Upper lobe of left lung (tissue), 6 donors: Measurements from ENCODE around the gene ZBTB8OS. TPM values are rescaled to one million over a fixed set of nuclear protein-coding genes. Genes with fewer than 3 reads are reported as not detected.
A peak's percentile ranks its signal among the peaks of the same experiment; 100 is the strongest.
"Not testable (repeated sequence)": the region's sequence is repeated elsewhere in the genome, so short reads cannot be mapped to it uniquely, and the experiment has no call there.

Experiments
- ATAC-seq, 2 donors: fragments of 200-7000 bp; cut with Tn5 transposase; one replicate each; pipeline ENCODE4 v1.9.1; 2022; ENCODE audit warnings: mild to moderate bottlenecking in 2 of 2, moderate library complexity in 2 of 2; ENCODE audit not compliant: low FRiP score in 2 of 2
- DNase-seq, 2 donors: peaks; one replicate each; pipeline ENCODE4 v3.0.0-alpha.2; 2019 to 2020
- H3K27ac ChIP-seq, 4 donors: fragments of 200-600 bp; sonication (generic); one replicate each; pipeline ENCODE4 v1.5.1; 2016 to 2019
- H3K27me3 ChIP-seq, 4 donors: fragments of 200-600 bp; sonication (generic); one replicate each; pipeline ENCODE4 v1.5.1; 2017 to 2019
- H3K36me3 ChIP-seq, 4 donors: fragments of 200-600 bp; sonication (generic); one replicate each; pipeline ENCODE4 v1.5.1; 2016 to 2019
- H3K4me1 ChIP-seq, 4 donors: fragments of 200-600 bp; sonication (generic); one replicate each; pipeline ENCODE4 v1.5.1; 2018 to 2019
- H3K4me3 ChIP-seq, 4 donors: fragments of 200-600 bp; sonication (generic); one replicate each; pipeline ENCODE4 v1.5.1; 2017 to 2019; ENCODE audit warnings: mild to moderate bottlenecking in 2 of 4, moderate library complexity in 1 of 4
- H3K9me3 ChIP-seq, 4 donors: fragments of 200-600 bp; sonication (generic); one replicate each; pipeline ENCODE4 v1.5.1; 2018 to 2019
- CTCF ChIP-seq, 6 experiments: fragments of 450-650 bp in 4 of 6; fragments of 200-600 bp in 2 of 6; sonication (generic) in 2 of 6; IDR thresholded peaks; one replicate each; pipeline ENCODE4 v1.5.1; 2016 to 2019; ENCODE audit warnings: antibody characterized with exemption in 6 of 6
- EP300 ChIP-seq, 4 donors: sonication (generic); formaldehyde crosslinking; IDR thresholded peaks; one replicate each; pipeline ENCODE4 v1.5.1; 2017; ENCODE audit warnings: antibody characterized with exemption in 4 of 4, control low read depth in 2 of 4
- POLR2A ChIP-seq, 4 donors: fragments of 450-650 bp; IDR thresholded peaks; one replicate each; pipeline ENCODE4 v1.5.1; 2016 to 2017; ENCODE audit warnings: antibody characterized with exemption in 4 of 4, mild to moderate bottlenecking in 2 of 4
- POLR2AphosphoS5 ChIP-seq, 2 donors: sonication (generic); formaldehyde crosslinking; IDR thresholded peaks; one replicate each; pipeline ENCODE4 v1.5.1; 2017; ENCODE audit warnings: antibody characterized with exemption in 2 of 2
- WGBS, 2 donors: methylation state at CpG; one replicate each; pipeline ENCODE4 v1.1.5; 2017 to 2018; 5-methylcytosine and 5-hydroxymethylcytosine counted together
- total RNA-seq, 6 donors: library from RNA; depleted of rRNA in 4 of 6; stranded (reverse); fragments of >200 nt in 4 of 6; gene quantifications; one replicate each; pipeline versions ENCODE4 v1.1.0 to v1.2.1, GENCODE V29; 2016 to 2021
- donor health status: DM: no; HTN: no; CAD: no; lungs with moderate emphysema.
- donor health status: DM: no; HTN: yes; CAD: no; lungs with severe emphysema.

ZBTB8OS gene
- total RNA-seq, 6 donors from 2014 or later: 24.4 to 43.9 (median 37.3) TPM

GRCh38 chr1:32651461-32652073, 1.2 kb upstream of the ZBTB8OS start:
- WGBS, 2 donors: 1% methylated on average over 11 to 43 of the region's 43 CpGs
- ATAC-seq (peak; percentile 11 to 37), DNase-seq (no peak)
- Histone ChIP-seq H3K27ac (peak overlapping the region; percentile 97 to 99 (median 98)), H3K4me1 (peaks cover 32 to 65% (median 53%) of the 10 kb centered on the region in 4 donors), H3K27me3 (no peaks in the 10 kb centered on the region), H3K36me3 (peaks cover 2 to 41% (median 13%) of the 10 kb centered on the region in 4 donors), H3K9me3 (no peaks in the 10 kb centered on the region), H3K4me3 (peak overlapping the region; percentile 64 to 95 (median 70))
- TF ChIP-seq EP300 (IDR thresholded peaks at IDR 0.05) (no peak), CTCF (IDR thresholded peaks at IDR 0.05) (no peak), POLR2AphosphoS5 (IDR thresholded peaks at IDR 0.05) (no peak), POLR2A (IDR thresholded peaks at IDR 0.05) (no peak)

- Histone ChIP-seq H3K9me3 (no peaks in the 10 kb centered on the region), H3K36me3 (peaks cover 0 to 39% (median 10%) of the 10 kb centered on the region in 4 donors), H3K4me1 (peaks cover 32 to 61% (median 50%) of the 10 kb centered on the region in 4 donors), H3K27ac (peak within 1 kb of the TSS; percentile 97 to 99 (median 98)), H3K4me3 (peak within 1 kb of the TSS; percentile 64 to 95 (median 70)), H3K27me3 (no peaks in the 10 kb centered on the region)
- DNase-seq (peak; percentile 98 to 100), ATAC-seq (peak; percentile 98 to 99)
- 0 to 1% methylated on average over 14 to 21 of the region's 67 CpGs for WGBS, 2 donors
- TF ChIP-seq EP300 (IDR thresholded peaks at IDR 0.05) (no peak), POLR2AphosphoS5 (IDR thresholded peaks at IDR 0.05) (peak; percentile 83 to 94), CTCF (IDR thresholded peaks at IDR 0.05) (peak in 5 of 6 experiments; percentile 13 to 44 (median 27)), POLR2A (IDR thresholded peaks at IDR 0.05) (peak in 3 of 4 donors; percentile 78 to 91 (median 80))
Measured at GRCh38 chr1:32650752-32651460, 556 bp upstream of the ZBTB8OS start, which contains the start of gene RBBP4. Gene RBBP4 (plus strand): TSS chr1:32651208. CDS start chr1:32651307, 99 bp downstream.

- H3K4me1 ChIP-seq: peaks cover 16 to 29% (median 22%) of the 10 kb centered on the region in 4 donors
- TF ChIP-seq EP300 (IDR thresholded peaks at IDR 0.05) (no peak), CTCF (IDR thresholded peaks at IDR 0.05) (no peak), POLR2AphosphoS5 (IDR thresholded peaks at IDR 0.05) (no peak), POLR2A (IDR thresholded peaks at IDR 0.05) (no peak)
- peaks cover 0 to 17% (median 0%) of the 10 kb centered on the region in 4 donors for H3K36me3 ChIP-seq
- ATAC-seq: no peak
- H3K9me3 ChIP-seq: no peaks in the 10 kb centered on the region
- WGBS, 2 donors: 84 to 86% methylated on average over 6 of the region's 6 CpGs
- DNase-seq: no peak
- no peak overlapping the region for H3K27ac ChIP-seq
- no peaks in the 10 kb centered on the region for H3K27me3 ChIP-seq
- H3K4me3 ChIP-seq: no peak overlapping the region
Measured at GRCh38 chr1:32647308-32648134, 2.8 kb downstream of the ZBTB8OS start.

- H3K9me3 ChIP-seq: no peaks in the 10 kb centered on the region
Measured at GRCh38 chr1:32644426-32644825, 5.9 kb downstream of the ZBTB8OS start.

GRCh38 chr1:32642292-32642827, 8.0 kb downstream of the ZBTB8OS start:
- WGBS, 2 donors: 72 to 76% methylated on average over 8 of the region's 8 CpGs
- H3K27me3 ChIP-seq, H3K27ac ChIP-seq, H3K9me3 ChIP-seq, ATAC-seq, DNase-seq, H3K4me3 ChIP-seq, H3K4me1 ChIP-seq: not testable (repeated sequence)
- peaks cover 0 to 17% (median 0%) of the 10 kb centered on the region in 4 donors for H3K36me3 ChIP-seq

More at GRCh38 chr1:32644426-32644825, 5.9 kb downstream of the ZBTB8OS start:
- no peaks in the 10 kb centered on the region for H3K27me3 ChIP-seq
- no peak overlapping the region for H3K4me3 ChIP-seq
- TF ChIP-seq POLR2AphosphoS5 (IDR thresholded peaks at IDR 0.05) (no peak), EP300 (IDR thresholded peaks at IDR 0.05) (no peak), POLR2A (IDR thresholded peaks at IDR 0.05) (no peak), CTCF (IDR thresholded peaks at IDR 0.05) (no peak)
- 86 to 92% methylated on average over 4 of the region's 4 CpGs for WGBS, 2 donors
- DNase-seq: no peak
- no peak for ATAC-seq
- peaks cover 0 to 12% (median 0%) of the 10 kb centered on the region in 4 donors for H3K36me3 ChIP-seq
- no peak overlapping the region for H3K27ac ChIP-seq
- peaks cover 6 to 15% (median 10%) of the 10 kb centered on the region in 4 donors for H3K4me1 ChIP-seq
